ENCODE measurements around the gene SPTBN1.

Gene SPTBN1

DNA sequence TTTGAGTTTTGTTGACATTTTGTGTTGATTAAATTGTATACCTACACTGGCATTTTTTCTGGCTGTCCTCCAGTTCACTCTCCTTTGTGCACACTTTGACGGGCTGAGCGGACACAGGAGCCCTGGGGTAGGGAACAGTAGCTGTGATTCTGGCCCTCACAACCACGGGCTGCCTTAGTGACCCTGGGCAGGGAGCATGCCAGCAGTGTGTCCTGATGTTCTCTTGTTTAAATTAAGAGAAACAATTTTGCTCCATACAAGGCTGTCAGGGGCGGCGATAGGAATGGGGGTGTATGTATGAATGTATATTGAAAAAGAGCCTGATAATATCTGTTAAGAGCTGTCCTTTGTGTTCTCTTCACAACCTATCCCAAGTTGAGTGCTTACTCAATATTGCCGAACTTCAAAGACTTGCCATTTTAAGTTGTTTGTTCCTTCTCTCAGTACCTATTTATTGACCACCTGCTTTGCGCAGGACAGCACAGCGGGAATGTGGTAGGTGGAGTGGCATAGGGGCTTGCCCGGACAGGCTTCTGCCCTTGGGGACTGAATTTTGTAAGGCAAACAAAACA is 163.6 kb downstream of the SPTBN1 start:
- in situ Hi-C loops (cut with MboI; ENCODE audit: low sequenced_read_pairs), result no loop called here
- no peaks in the 10 kb centered on the region for H3K9me3 ChIP-seq
- H3K27me3 ChIP-seq (ENCODE audit: low read depth), result no peaks in the 10 kb centered on the region
- H3K4me3 ChIP-seq, result no peak overlapping the region
- DNase-seq (ENCODE audit: low spot score in 2 of 2), result no peak
- no peaks in the 10 kb centered on the region for H3K4me1 ChIP-seq
- peaks cover 72% of the 10 kb centered on the region for H3K36me3 ChIP-seq (replicated peaks)

- no peaks in the 10 kb centered on the region for H3K4me1 ChIP-seq
- H3K36me3 ChIP-seq (replicated peaks), result peaks cover 76% of the 10 kb centered on the region
- in situ Hi-C loops (cut with MboI; ENCODE audit: low sequenced_read_pairs), result no loop called here
Observed at GRCh38 chr2:54620948-54621347, 164.8 kb downstream of the SPTBN1 start.

GRCh38 chr2:54624591-54625071 is 168.5 kb downstream of the SPTBN1 start:
- H3K4me1 ChIP-seq, result no peaks in the 10 kb centered on the region
- peaks cover 76% of the 10 kb centered on the region for H3K36me3 ChIP-seq (replicated peaks)
- no peaks in the 10 kb centered on the region for H3K9me3 ChIP-seq

More at GRCh38 chr2:54620948-54621347, 164.8 kb downstream of the SPTBN1 start:
- H3K9me3 ChIP-seq, result no peaks in the 10 kb centered on the region
- no peaks in the 10 kb centered on the region for H3K27me3 ChIP-seq (ENCODE audit: low read depth)
- DNase-seq (ENCODE audit: low spot score in 2 of 2), result no peak
- no peak overlapping the region for H3K4me3 ChIP-seq

DNA sequence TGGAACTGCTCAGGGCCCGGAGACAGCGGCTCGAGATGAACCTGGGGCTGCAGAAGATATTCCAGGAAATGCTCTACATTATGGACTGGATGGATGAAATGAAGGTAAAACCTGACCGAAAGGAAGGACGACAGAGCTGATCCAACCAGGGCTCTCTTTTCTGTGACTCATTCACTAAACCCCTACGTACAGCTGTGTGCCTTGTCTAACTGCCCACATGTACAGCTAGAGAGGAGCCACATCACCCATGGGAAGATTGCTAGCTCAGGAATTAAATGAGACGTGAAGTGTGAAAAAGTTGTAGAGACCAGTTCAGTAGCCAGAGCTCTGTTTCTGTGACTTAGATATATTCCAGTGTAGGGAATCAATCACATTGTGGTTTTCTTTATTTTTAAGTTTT is 170.0 kb downstream of the SPTBN1 start:
- no peaks in the 10 kb centered on the region for H3K4me1 ChIP-seq

More at GRCh38 chr2:54624591-54625071, 168.5 kb downstream of the SPTBN1 start:
- no peak overlapping the region for H3K4me3 ChIP-seq
- in situ Hi-C loops (cut with MboI; ENCODE audit: low sequenced_read_pairs), result no loop called here
- no peak for DNase-seq (ENCODE audit: low spot score in 2 of 2)
- no peaks in the 10 kb centered on the region for H3K27me3 ChIP-seq (ENCODE audit: low read depth)

GRCh38 chr2:54626884-54627283 is 170.8 kb downstream of the SPTBN1 start:
- no peak for DNase-seq (ENCODE audit: low spot score in 2 of 2)
- Histone ChIP-seq H3K9me3 (no peaks in the 10 kb centered on the region), H3K36me3 (replicated peaks) (peaks cover 90% of the 10 kb centered on the region), H3K27me3 (ENCODE audit: low read depth) (no peaks in the 10 kb centered on the region), H3K4me1 (no peaks in the 10 kb centered on the region), H3K4me3 (no peak overlapping the region)
- in situ Hi-C loops (cut with MboI; ENCODE audit: low sequenced_read_pairs), result no loop called here

More for the DNA sequence above, 170.0 kb downstream of the SPTBN1 start:
- Histone ChIP-seq H3K4me3 (no peak overlapping the region), H3K27me3 (ENCODE audit: low read depth) (no peaks in the 10 kb centered on the region), H3K9me3 (no peaks in the 10 kb centered on the region), H3K36me3 (replicated peaks) (peaks cover 90% of the 10 kb centered on the region)
- in situ Hi-C loops (cut with MboI; ENCODE audit: low sequenced_read_pairs), result no loop called here
- DNase-seq (ENCODE audit: low spot score in 2 of 2), result no peak

- no peak overlapping the region for H3K4me3 ChIP-seq
- no peaks in the 10 kb centered on the region for H3K27me3 ChIP-seq (ENCODE audit: low read depth)
- no peak for DNase-seq (ENCODE audit: low spot score in 2 of 2)
- in situ Hi-C loops (cut with MboI; ENCODE audit: low sequenced_read_pairs), result no loop called here
- no peaks in the 10 kb centered on the region for H3K4me1 ChIP-seq
- no peaks in the 10 kb centered on the region for H3K9me3 ChIP-seq
- H3K36me3 ChIP-seq (replicated peaks), result peaks cover 89% of the 10 kb centered on the region
Observed at GRCh38 chr2:54627973-54628372, 171.8 kb downstream of the SPTBN1 start.

DNA sequence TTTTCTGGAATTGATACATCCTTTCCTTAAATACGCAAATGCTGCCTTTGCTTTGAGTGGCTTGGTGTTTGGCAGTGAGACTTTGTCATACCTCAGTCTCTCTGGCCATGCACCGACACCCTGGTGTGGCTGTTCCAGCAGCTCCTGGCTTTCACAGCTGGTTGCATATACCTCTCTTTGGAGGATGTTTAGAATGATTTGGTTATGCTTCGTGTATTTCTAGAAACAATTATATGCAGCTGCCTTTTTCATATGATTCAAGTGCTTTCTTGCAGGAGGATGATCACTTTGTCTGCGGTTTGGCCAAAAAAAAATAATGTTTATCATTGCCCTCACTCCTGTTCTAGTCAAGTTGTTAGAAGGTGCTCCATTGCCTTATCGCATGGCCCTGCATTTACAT is 172.3 kb downstream of the SPTBN1 start:
- Histone ChIP-seq H3K4me1 (no peaks in the 10 kb centered on the region), H3K27me3 (ENCODE audit: low read depth) (no peaks in the 10 kb centered on the region), H3K4me3 (no peak overlapping the region), H3K36me3 (replicated peaks) (peaks cover 89% of the 10 kb centered on the region), H3K9me3 (no peaks in the 10 kb centered on the region)
- in situ Hi-C loops (cut with MboI; ENCODE audit: low sequenced_read_pairs), result no loop called here
- no peak for DNase-seq (ENCODE audit: low spot score in 2 of 2)

- in situ Hi-C loops (cut with MboI; ENCODE audit: low sequenced_read_pairs), result no loop called here
- Histone ChIP-seq H3K4me1 (peaks cover 2% of the 10 kb centered on the region), H3K4me3 (no peak overlapping the region), H3K27me3 (ENCODE audit: low read depth) (no peaks in the 10 kb centered on the region), H3K36me3 (replicated peaks) (peaks cover 89% of the 10 kb centered on the region), H3K9me3 (no peaks in the 10 kb centered on the region)
- DNase-seq (ENCODE audit: low spot score in 2 of 2), result no peak
Observed at GRCh38 chr2:54628957-54629356, 172.8 kb downstream of the SPTBN1 start.

DNA sequence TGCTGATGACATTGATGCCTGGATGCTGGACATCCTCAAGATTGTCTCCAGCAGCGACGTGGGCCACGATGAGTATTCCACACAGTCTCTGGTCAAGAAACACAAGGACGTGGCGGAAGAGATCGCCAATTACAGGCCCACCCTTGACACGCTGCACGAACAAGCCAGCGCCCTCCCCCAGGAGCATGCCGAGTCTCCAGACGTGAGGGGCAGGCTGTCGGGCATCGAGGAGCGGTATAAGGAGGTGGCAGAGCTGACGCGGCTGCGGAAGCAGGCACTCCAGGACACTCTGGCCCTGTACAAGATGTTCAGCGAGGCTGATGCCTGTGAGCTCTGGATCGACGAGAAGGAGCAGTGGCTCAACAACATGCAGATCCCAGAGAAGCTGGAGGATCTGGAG is 173.3 kb downstream of the SPTBN1 start:
- Histone ChIP-seq H3K27me3 (ENCODE audit: low read depth) (no peaks in the 10 kb centered on the region), H3K9me3 (no peaks in the 10 kb centered on the region), H3K4me3 (no peak overlapping the region), H3K36me3 (replicated peaks) (peaks cover 92% of the 10 kb centered on the region), H3K4me1 (peaks cover 7% of the 10 kb centered on the region)
- in situ Hi-C loops (cut with MboI; ENCODE audit: low sequenced_read_pairs), result no loop called here
- DNase-seq (ENCODE audit: low spot score in 2 of 2), result no peak

DNA sequence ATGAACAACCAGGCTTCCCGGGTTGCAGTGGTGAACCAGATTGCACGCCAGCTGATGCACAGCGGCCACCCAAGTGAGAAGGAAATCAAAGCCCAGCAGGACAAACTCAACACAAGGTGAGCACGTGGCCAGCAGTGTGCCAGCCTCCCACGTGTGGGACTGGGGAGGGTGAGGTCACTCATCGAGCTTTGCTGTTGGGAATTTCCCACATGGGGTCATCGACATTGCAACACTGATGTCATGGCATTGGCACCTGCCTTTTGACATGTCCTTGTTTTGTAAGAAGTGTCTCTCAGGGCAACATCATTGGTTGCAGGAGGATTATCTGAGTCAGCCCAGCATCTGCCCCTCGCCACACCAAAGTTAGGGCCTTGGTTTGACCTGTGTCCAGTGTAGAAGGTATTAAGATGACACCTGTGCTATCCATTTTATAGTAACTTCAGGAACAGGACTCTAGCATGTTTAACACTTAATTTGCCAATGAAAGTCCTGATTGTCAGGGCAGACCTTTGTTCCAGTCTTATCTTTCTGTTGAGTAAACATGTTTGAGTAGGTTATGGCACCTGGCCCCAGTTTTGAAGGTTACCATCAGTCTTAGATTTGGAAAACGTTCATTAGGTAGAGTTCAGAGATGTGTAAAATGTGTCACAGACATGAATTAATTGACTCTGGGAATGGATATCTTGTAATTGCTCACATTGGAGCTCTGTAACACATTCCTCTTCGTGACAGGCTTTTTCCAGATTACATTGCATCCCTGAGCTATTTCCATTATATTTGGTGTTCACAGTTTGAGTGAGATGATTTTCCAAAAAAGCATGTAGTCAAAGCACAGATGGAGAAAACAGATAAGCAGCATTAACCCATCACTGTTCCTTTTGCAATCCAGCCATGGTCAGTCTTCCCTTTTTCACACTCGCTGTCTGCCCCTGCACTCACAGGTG is 174.1 kb downstream of the SPTBN1 start:
- Histone ChIP-seq H3K4me1 (peaks cover 12% of the 10 kb centered on the region), H3K9me3 (no peaks in the 10 kb centered on the region), H3K27me3 (ENCODE audit: low read depth) (no peaks in the 10 kb centered on the region), H3K4me3 (no peak overlapping the region), H3K36me3 (replicated peaks) (peaks cover 89% of the 10 kb centered on the region)
- DNase-seq (ENCODE audit: low spot score in 2 of 2), result no peak
- in situ Hi-C loops (cut with MboI; ENCODE audit: low sequenced_read_pairs), result no loop called here

- Histone ChIP-seq H3K27me3 (ENCODE audit: low read depth) (no peaks in the 10 kb centered on the region), H3K4me1 (peaks cover 12% of the 10 kb centered on the region), H3K36me3 (replicated peaks) (peaks cover 90% of the 10 kb centered on the region), H3K9me3 (no peaks in the 10 kb centered on the region), H3K4me3 (no peak overlapping the region)
- in situ Hi-C loops (cut with MboI; ENCODE audit: low sequenced_read_pairs), result no loop called here
- DNase-seq (ENCODE audit: low spot score in 2 of 2), result no peak
Observed at GRCh38 chr2:54630858-54631497, 174.9 kb downstream of the SPTBN1 start.

DNA sequence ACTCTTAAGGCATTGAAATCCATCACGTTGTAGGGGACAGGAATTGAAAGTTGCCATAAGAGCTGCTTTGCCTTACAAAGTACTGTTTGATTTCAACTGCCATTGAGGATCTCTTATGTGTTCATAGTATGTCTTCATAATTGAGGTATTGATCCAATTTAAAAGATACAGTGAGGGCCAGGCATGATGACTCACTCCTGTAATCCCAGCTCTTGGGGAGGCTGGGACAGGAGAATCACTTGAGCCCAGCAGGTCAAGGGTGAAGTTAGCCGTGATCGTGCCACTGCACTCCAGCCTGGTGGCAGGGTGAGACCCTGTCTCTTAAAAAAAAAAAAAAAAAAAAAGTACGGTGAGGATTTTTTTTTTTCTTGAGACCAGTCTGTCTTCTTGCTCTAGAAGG is 175.6 kb downstream of the SPTBN1 start:
- Histone ChIP-seq H3K4me1 (peaks cover 12% of the 10 kb centered on the region), H3K36me3 (replicated peaks) (peaks cover 87% of the 10 kb centered on the region), H3K27me3 (ENCODE audit: low read depth) (no peaks in the 10 kb centered on the region), H3K4me3 (no peak overlapping the region), H3K9me3 (no peaks in the 10 kb centered on the region)
- in situ Hi-C loops (cut with MboI; ENCODE audit: low sequenced_read_pairs), result no loop called here
- no peak for DNase-seq (ENCODE audit: low spot score in 2 of 2)

- Histone ChIP-seq H3K4me1 (peaks cover 12% of the 10 kb centered on the region), H3K4me3 (no peak overlapping the region), H3K36me3 (replicated peaks) (peaks cover 88% of the 10 kb centered on the region), H3K9me3 (no peaks in the 10 kb centered on the region), H3K27me3 (ENCODE audit: low read depth) (no peaks in the 10 kb centered on the region)
- in situ Hi-C loops (cut with MboI; ENCODE audit: low sequenced_read_pairs), result no loop called here
- no peak for DNase-seq (ENCODE audit: low spot score in 2 of 2)
Observed at GRCh38 chr2:54632733-54633692, 176.9 kb downstream of the SPTBN1 start.

Measured in HAP-1 (cell line).